ENCODE data around the gene CRY1. TPM values are rescaled to one million over a fixed set of nuclear protein-coding genes. Genes with fewer than 3 reads are reported as not detected.

The CRY1 gene
- total RNA-seq, 1 experiment from 2014 or later: 23.1 TPM

- TF ChIP-seq AFF4 (CRISPR knock-in tag; IDR thresholded peaks at IDR 0.05; ENCODE audit: borderline replicate concordance): no peak
- no peak for TF ChIP-seq ZNF671 (CRISPR knock-in tag; IDR thresholded peaks at IDR 0.05)
- TF ChIP-seq SMAD4 (CRISPR knock-in tag; IDR thresholded peaks at IDR 0.05): no peak
- no peak for TF ChIP-seq MXD4 (CRISPR knock-in tag; IDR thresholded peaks at IDR 0.05; ENCODE audit: borderline replicate concordance)
- TF ChIP-seq NR3C1 (CRISPR knock-in tag; conservative IDR thresholded peaks at IDR 0.05; ENCODE audit: low read depth): no peak
- TF ChIP-seq OVOL2 (CRISPR knock-in tag; IDR thresholded peaks at IDR 0.05; ENCODE audit: borderline replicate concordance): no peak
- TF ChIP-seq SMAD3 (CRISPR knock-in tag; IDR thresholded peaks at IDR 0.05; ENCODE audit: borderline replicate concordance): no peak
- TF ChIP-seq TP53 (CRISPR knock-in tag; IDR thresholded peaks at IDR 0.05): no peak
- no peak for TF ChIP-seq NR2C2 (CRISPR knock-in tag; IDR thresholded peaks at IDR 0.05)
Observed at GRCh38 chr12:107012736-107013425, 80.5 kb downstream of the CRY1 start (continued).

GRCh38 chr12:107011519-107011918, 81.8 kb downstream of the CRY1 start:
- TF ChIP-seq NFE2L1 (CRISPR knock-in tag; IDR thresholded peaks at IDR 0.05): no peak
- TF ChIP-seq ZNF423 (CRISPR knock-in tag; IDR thresholded peaks at IDR 0.05): no peak
- TF ChIP-seq GTF2I (CRISPR knock-in tag; conservative IDR thresholded peaks at IDR 0.05): no peak
- no peak for TF ChIP-seq SOX15 (CRISPR knock-in tag; IDR thresholded peaks at IDR 0.05)
- no peak for TF ChIP-seq NFATC4 (CRISPR knock-in tag; IDR thresholded peaks at IDR 0.05)
- no peak for TF ChIP-seq ATF1 (CRISPR knock-in tag; IDR thresholded peaks at IDR 0.05)
- TF ChIP-seq ATF3 (CRISPR knock-in tag; conservative IDR thresholded peaks at IDR 0.05): no peak
- TF ChIP-seq NR2C2 (CRISPR knock-in tag; IDR thresholded peaks at IDR 0.05): no peak
- no peak for TF ChIP-seq USF1 (CRISPR knock-in tag; IDR thresholded peaks at IDR 0.05)
- no peak for TF ChIP-seq AR (CRISPR knock-in tag; IDR thresholded peaks at IDR 0.05)
- TF ChIP-seq CBFB (CRISPR knock-in tag; IDR thresholded peaks at IDR 0.05; ENCODE audit: low read depth): no peak
- TF ChIP-seq ERG (CRISPR knock-in tag; IDR thresholded peaks at IDR 0.05): no peak
- TF ChIP-seq NR1H2 (CRISPR knock-in tag; IDR thresholded peaks at IDR 0.05): no peak
- no peak for TF ChIP-seq E2F4 (CRISPR knock-in tag; IDR thresholded peaks at IDR 0.05; ENCODE audit: borderline replicate concordance, low read depth)
- no peak for TF ChIP-seq TP53 (CRISPR knock-in tag; IDR thresholded peaks at IDR 0.05)
- no peak for TF ChIP-seq OVOL2 (CRISPR knock-in tag; IDR thresholded peaks at IDR 0.05; ENCODE audit: borderline replicate concordance)
- no peak for TF ChIP-seq E2F5 (CRISPR knock-in tag; IDR thresholded peaks at IDR 0.05)
- no peak for TF ChIP-seq ZNF219 (CRISPR knock-in tag; IDR thresholded peaks at IDR 0.05; ENCODE audit: borderline replicate concordance)
- TF ChIP-seq CREM (CRISPR knock-in tag; IDR thresholded peaks at IDR 0.05): no peak
- no peaks in the 10 kb centered on the region for H3K27me3 Mint-ChIP-seq (ENCODE audit: low read depth)
- no peaks in the 10 kb centered on the region for H3K36me3 Mint-ChIP-seq
- ATAC-seq (no peak), DNase-seq (ENCODE audit: low spot score) (no peak)
- H3K27ac Mint-ChIP-seq: no peak overlapping the region
- no peaks in the 10 kb centered on the region for H3K4me1 Mint-ChIP-seq
- ChIA-PET POLR2A (no interaction called here), CTCF (no interaction called here)
- H3K9me3 Mint-ChIP-seq: 0 out of 2 replicates have a peak, but pooled peaks cover 4% of the 10 kb centered on the region
- no peak overlapping the region for H3K4me3 Mint-ChIP-seq

Measured in WTC11 (cell line).